ENCODE data around the gene VPS33A. TPM values are rescaled to one million over a fixed set of nuclear protein-coding genes. Genes with fewer than 3 reads are reported as not detected.

The VPS33A gene
- total and polyA plus RNA-seq, 2 experiments from 2014 or later: 19.5 to 48.0 TPM

- H3K27ac Mint-ChIP-seq: no peak overlapping the region
- no peaks in the 10 kb centered on the region; the same call in 1 of the 2 replicates for H3K9me2 ChIP-seq (ENCODE audit: insufficient read depth)
- no peak overlapping the region for H3K4me3 Mint-ChIP-seq
- H3K4me2 ChIP-seq: no peak overlapping the region
- no peaks in the 10 kb centered on the region for H3K36me3 ChIP-seq (ENCODE audit: insufficient read depth)
- ATAC-seq (no peak), DNase-seq (ENCODE audit: low spot score) (no peak)
- no peaks in the 10 kb centered on the region for H3K4me1 ChIP-seq (ENCODE audit: insufficient read depth)
- H3K4me1 Mint-ChIP-seq: peaks cover 5% of the 10 kb centered on the region
- H2AFZ ChIP-seq: no peak overlapping the region
- no peak overlapping the region for H3K4me3 ChIP-seq
- TF ChIP-seq ETS1 (IDR thresholded peaks at IDR 0.05): no peak
- no peak for TF ChIP-seq CTCF (conservative IDR thresholded peaks at IDR 0.05; ENCODE audit: low read depth in 2 of 2)
- no peak for TF ChIP-seq ZNF462 (CRISPR knock-in tag; IDR thresholded peaks at IDR 0.05)
- no peak for TF ChIP-seq POLR2AphosphoS5 (IDR thresholded peaks at IDR 0.05; ENCODE audit: low read depth)
- no peak for TF ChIP-seq EZH2phosphoT487 (IDR thresholded peaks at IDR 0.05; ENCODE audit: unreplicated experiment)
- no peak for TF ChIP-seq EZH2 (IDR thresholded peaks at IDR 0.05; ENCODE audit: low read depth, unreplicated experiment)
- TF ChIP-seq REST (IDR thresholded peaks at IDR 0.05; ENCODE audit: unreplicated experiment): no peak
- no peak for TF ChIP-seq ZNF331 (CRISPR knock-in tag; IDR thresholded peaks at IDR 0.05; ENCODE audit: low read depth)
- no peak for TF ChIP-seq STAT1 (IDR thresholded peaks at IDR 0.05; ENCODE audit: unreplicated experiment)
- TF ChIP-seq ZNF114 (CRISPR knock-in tag; IDR thresholded peaks at IDR 0.05): no peak
- peaks cover 7% of the 10 kb centered on the region; the same call in 1 of the 3 replicates for H3K9me3 Mint-ChIP-seq
- no peaks in the 10 kb centered on the region for H3F3A ChIP-seq (replicated peaks; ENCODE audit: low read depth)
- no peaks in the 10 kb centered on the region for H3K36me3 Mint-ChIP-seq (ENCODE audit: low read depth)
- no peaks in the 10 kb centered on the region for H3K27me3 ChIP-seq (ENCODE audit: insufficient read depth)
- peaks cover 2% of the 10 kb centered on the region for H3K27me3 Mint-ChIP-seq (ENCODE audit: insufficient read depth, low read depth, poor library complexity)
- no peak overlapping the region for H3K27ac ChIP-seq (ENCODE audit: low read depth)
- no peaks in the 10 kb centered on the region for H3K79me2 ChIP-seq (replicated peaks; ENCODE audit: insufficient read depth)
- no peaks in the 10 kb centered on the region for H4K20me1 ChIP-seq (replicated peaks; ENCODE audit: insufficient read depth)
Measured at GRCh38 chr12:122194804-122195203, 71.5 kb downstream of the VPS33A start.

Measured in GM23338 (cell line).